Panc1 (cell line): Measurements from ENCODE around the gene DLG4.

Experiments used
- CTCF ChIP-seq: fragments of 450-650 bp; IDR thresholded peaks from 2 replicates; pipeline ENCODE4 v1.5.1; 2017; ENCODE audit warnings: mild to moderate bottlenecking
- POLR2AphosphoS5 ChIP-seq: IDR thresholded peaks from 2 replicates; pipeline ENCODE4 v1.6.1; 2012; ENCODE audit warnings: mild to moderate bottlenecking, low read depth, low read length, moderate library complexity
- REST ChIP-seq, 2 experiments: IDR thresholded peaks; 2 replicates each; pipeline ENCODE4 v1.6.1; 2011 to 2012; ENCODE audit warnings: low read depth in 2 of 2, control low read depth in 1 of 2, low read length in 1 of 2, mild to moderate bottlenecking in 1 of 2, moderate library complexity in 1 of 2; ENCODE audit not compliant: insufficient read depth in 1 of 2

- TF ChIP-seq CTCF = no peak
- peak; percentile 65 for TF ChIP-seq POLR2AphosphoS5
- no peak for TF ChIP-seq REST (IDR thresholded peaks at IDR 0.05; ENCODE audit: insufficient read depth in 1 of 2, low read depth in 2 of 2, low read length in 1 of 2)
Observed at GRCh38 chr17:7222093-7222971, 2.7 kb upstream of the DLG4 start.
